Medulla oblongata (tissue), 1 donor: Measurements from ENCODE around the gene RNASEH2A.

Source experiments
- DNase-seq: peaks from one replicate; pipeline ENCODE4 v3.0.0-alpha.2; 2015; ENCODE audit errors: extremely low spot score

RNASEH2A gene

DNA sequence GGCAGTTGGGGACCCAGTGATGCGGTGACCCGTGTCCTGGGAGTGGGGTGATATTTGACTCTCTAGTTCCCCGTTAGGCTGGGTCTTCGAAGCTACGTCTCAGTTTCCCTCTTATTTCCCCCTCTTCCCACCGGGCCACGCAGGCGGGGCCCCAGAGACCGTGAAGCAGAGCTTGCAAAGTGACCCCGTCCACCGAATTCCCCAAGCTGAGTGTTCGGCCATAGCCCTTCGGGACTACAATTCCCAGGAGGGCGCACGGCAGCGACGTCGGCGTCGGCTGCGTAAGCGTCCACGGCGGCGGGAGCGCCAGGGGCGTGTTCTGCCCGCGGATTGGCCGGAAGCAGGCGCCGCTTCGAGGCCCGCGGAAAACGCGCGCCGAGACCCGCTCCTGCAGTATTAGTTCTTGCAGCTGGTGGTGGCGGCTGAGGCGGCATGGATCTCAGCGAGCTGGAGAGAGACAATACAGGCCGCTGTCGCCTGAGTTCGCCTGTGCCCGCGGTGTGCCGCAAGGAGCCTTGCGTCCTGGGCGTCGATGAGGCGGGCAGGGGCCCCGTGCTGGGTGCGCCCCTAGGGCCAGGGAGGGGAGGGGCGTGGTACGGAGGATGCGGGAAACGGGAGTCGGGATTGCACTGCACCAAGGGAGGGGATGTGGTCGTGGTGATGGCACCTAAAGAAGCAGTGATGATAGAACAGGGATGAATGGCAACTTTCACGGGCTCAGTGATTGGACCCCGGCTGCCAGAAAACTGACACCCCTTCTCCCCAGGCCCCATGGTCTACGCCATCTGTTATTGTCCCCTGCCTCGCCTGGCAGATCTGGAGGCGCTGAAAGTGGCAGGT lies at the start of gene RNASEH2A:
Gene RNASEH2A (plus strand): TSS at position 343 of the 840 bp plus-strand sequence. CDS start 90 bp downstream, at position 433.
- DNase-seq: peak; percentile 90

- DNase-seq: peak; percentile 58
These were observed 48.7 kb upstream of the RNASEH2A start for GRCh38 chr19:12757544-12758274.

GRCh38 chr19:12759686-12760085 lies 46.7 kb upstream of the RNASEH2A start:
- DNase-seq: no peak

- no peak for DNase-seq
These were observed 43.3 kb upstream of the RNASEH2A start for GRCh38 chr19:12763100-12763499.

- DNase-seq: no peak
These were observed 41.7 kb upstream of the RNASEH2A start for GRCh38 chr19:12764698-12765097.

DNA sequence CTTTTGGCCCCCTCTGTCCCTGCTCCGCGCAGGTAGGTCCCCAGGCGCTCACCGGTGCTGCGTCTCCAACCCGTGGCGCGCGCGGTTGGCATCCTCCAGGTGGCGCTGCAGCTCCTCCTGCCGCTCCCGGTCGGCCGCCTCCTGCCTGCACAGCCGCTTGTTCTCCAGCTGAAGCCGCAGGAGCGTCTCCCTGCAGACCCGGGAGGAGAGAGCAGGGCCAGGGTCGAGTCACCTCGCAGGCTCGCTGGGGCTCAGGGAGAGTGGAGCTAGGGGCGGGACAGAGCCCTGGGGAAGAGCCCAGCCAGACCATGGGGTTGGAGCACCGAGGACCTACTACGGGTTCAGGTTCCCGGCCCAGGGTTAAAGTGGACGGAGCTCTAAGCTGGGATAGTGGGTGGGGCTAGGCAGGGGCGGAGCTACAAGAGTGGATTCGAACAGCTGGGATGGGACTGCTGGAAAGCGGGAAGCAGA lies 40.3 kb upstream of the RNASEH2A start:
- DNase-seq: no peak

GRCh38 chr19:12767150-12767549 lies 39.2 kb upstream of the RNASEH2A start:
- DNase-seq: no peak

DNA sequence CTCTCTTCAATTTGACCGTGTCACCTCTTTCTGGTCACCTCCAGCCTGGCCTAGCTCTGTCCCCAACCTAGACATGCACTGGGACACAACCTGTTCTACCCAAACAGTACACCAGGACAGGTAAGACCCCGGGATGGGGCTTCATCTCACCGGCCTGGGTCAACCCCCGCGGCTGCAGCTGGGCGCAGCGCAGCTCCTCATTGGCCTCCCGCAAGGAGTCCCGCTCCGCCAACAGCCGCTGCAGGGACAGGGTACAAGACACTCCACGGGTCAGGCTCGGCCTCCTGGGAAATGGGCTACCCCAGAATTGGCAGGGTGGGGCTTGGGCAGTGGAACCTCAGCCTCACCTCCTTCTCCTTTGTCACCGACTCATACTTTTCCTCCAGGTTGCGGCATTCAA lies 38.7 kb upstream of the RNASEH2A start:
- no peak for DNase-seq

- DNase-seq: no peak
These were observed 36.7 kb upstream of the RNASEH2A start for GRCh38 chr19:12769689-12770088.

- no peak for DNase-seq
These were observed 35.5 kb upstream of the RNASEH2A start for GRCh38 chr19:12770922-12771321.

GRCh38 chr19:12772323-12772722 lies 34.1 kb upstream of the RNASEH2A start:
- DNase-seq: no peak

DNA sequence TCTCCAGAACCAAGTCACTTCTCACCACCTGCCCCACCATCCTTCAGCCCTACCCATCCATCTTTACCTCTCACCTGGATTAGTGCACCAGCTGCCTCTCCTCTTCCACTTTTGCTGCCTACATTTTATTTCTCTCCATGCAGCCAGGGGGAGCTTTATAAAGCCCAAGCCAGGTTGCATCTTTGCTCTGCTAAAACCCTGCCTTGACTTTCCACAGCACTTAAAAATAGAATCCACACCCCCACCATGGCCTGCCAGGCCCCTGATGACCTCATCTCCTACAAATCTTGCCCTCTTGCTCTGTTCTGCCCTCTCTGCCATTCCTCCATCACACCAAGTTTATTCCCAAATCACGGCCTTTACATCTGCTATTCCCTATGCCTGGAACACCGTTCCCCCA lies 32.8 kb upstream of the RNASEH2A start:
- no peak for DNase-seq

- no peak for DNase-seq
These were observed 31.5 kb upstream of the RNASEH2A start, which contains the start of gene HOOK2 for GRCh38 chr19:12774588-12775555. HOOK2 (minus strand) TSS chr19:12775552; CDS start chr19:12775449, 103 bp downstream.

DNA sequence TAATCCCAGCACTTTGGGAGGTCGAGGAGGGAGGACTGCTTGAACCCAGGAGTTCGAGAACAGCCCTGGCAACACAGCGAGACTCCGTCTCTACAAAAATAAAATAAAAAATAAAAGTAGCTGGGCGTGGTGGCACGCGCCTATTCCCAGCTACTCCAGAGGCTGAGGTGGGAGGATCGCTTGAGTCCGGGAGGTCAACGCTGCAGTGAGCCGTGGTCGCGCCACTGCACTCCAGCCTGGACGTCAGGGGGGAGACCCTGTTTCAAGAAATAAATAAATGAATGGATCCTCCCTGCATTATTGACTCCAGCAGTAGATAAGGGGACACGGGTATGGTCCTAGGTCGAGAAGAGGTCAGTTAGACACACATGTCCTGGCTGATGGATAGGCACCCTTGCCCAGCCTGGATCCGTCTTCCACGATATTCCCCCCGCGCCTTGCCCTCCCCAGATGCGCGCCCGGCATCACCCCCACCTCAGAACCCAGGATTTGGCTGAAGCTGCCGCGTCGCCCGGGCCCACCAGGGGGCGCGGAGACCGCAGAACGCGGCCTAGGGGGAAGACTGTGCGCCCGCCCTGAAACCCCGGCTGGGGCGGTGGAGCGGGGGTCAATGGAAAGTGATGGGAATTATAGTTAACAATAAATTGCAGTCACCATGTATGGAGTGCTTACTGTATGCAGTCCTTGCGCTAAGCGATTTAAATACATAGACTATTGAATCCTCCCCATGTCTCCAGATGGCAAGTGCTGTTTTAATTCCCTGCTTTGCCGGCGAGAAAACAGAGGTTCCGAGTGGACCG lies 29.0 kb upstream of the RNASEH2A start:
- DNase-seq: peak; percentile 84

DNA sequence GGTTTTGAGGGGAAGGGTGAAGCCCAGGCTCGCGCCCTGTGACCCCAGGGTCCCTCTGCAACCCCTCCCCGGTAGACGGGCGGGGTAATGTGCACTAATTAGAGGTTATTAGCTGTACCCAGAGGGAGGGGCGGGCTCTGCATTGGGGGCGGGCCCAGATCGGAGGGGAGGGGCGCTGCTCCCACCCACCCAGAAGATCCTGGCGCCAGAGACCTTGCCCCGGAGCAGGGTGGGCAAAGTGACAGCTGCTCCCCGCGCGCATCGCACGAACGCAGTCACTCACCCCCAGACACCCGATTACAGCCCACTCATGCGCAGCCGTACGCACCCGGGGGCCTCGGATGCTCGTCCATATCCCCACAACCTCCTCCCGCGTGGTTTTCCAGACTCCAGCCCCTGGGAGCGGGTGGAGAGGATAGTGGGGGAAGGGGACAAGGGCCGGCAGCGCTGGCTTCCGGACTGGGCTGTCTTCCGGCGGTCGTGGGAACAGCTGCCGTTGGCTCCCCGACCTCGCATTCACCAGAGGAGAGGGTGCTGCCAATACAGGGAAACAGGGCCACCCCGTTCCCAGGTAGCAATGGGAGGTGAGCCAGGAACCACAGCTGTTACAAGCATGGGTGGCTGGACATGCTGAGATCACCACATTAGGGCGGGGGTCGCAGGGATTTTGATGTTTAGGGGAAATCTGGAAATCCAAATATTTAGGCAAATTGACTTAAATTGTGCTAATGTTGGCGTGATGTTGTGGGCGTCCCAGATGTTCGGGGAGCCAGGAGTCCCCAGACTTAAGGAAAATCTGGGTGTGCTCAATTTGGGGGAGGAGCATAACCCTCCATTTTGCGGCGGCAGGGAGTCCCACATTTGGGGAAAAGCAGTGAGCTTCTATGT lies 28.1 kb upstream of the RNASEH2A start:
- peak; percentile 43 for DNase-seq

DNA sequence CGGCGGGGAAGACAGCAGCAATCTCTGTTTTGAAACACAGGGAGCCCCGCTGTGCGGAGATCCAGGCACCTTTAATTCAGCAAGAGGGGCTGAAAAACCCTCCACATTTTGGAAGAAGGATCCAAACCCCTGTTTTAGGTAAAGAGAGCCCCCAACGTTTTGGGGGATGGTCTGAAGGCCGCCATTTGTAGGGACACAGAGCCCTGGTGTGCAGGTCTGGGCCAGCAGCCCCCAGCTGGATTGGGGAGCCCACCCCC lies 27.6 kb upstream of the RNASEH2A start:
- no peak for DNase-seq

DNA sequence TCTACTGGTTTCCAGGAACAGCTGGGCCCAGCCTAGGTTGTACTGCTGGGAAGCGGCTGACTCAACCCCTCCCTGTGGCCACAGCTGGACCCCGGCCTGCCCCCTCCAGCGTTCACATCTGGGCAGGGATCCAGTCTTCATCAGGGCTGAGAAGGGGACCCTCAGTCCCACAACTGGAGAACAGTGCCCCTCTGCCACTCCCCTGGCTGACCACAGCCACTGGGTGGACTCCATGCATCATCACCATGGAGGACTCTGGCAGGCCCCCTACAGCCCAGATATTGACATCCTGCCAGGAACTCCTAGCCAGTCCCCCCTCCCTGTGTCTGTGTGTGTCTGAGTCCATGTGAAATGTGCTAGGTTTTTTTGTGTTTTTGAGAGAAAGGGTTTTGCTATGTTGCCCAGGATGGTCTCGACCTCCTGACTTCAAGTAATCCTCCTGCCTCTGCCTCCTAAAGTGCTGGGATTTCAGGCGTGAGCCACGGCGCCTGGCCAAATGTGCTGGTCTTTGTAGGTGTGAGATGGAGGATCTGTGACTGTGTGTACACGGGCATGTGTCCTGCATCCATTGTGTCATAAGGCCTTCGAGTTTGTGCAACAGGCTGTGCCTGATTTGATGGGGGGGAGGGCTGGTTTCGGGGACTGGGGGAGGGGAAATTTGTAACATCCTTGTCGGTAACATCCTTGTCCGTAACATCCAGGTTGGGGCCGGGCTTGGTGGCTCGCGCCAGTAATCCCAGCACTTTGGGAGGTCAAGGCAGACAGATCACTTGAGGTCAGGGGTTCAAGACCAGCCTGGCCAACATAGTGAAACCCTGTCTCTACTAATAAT lies 27.0 kb upstream of the RNASEH2A start:
- DNase-seq: peak; percentile 46

DNA sequence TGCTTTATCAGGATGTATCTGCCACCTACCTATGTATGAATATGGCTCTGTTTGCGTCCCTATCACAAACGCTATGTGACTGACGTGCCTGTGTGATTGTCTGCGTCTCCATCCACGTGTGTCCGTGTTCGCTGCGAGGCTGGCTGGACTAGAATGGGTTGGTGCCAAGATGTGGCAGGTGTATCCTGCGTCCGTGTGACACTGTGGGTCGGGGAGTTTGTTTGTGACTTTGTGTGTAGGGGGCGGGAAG lies 24.3 kb upstream of the RNASEH2A start:
- DNase-seq: no peak
